Stomach smooth muscle (tissue), 2 donors: Measurements from ENCODE around the gene PROM2.

Source experiments
- H3K27ac ChIP-seq: one replicate; pipeline ENCODE4 v1.7.0; 2013; ENCODE audit warnings: mild to moderate bottlenecking, low read length, inconsistent platforms
- H3K27me3 ChIP-seq, 2 donors: one replicate each; pipeline ENCODE4 v1.7.0; 2013; ENCODE audit warnings: low read length in 2 of 2; ENCODE audit not compliant: insufficient read depth in 2 of 2, control insufficient read depth in 1 of 2
- H3K36me3 ChIP-seq, 2 donors: one replicate each; pipeline ENCODE4 v1.7.0; 2013; ENCODE audit warnings: low read length in 2 of 2; ENCODE audit not compliant: control insufficient read depth in 2 of 2, insufficient read depth in 2 of 2
- H3K4me1 ChIP-seq: one replicate; pipeline ENCODE4 v1.7.0; 2013; ENCODE audit warnings: low read length; ENCODE audit not compliant: control insufficient read depth, insufficient read depth
- H3K4me3 ChIP-seq, 2 donors: one replicate each; pipeline ENCODE4 v1.7.0; 2013; ENCODE audit warnings: low read length in 2 of 2
- H3K9ac ChIP-seq, 2 donors: one replicate each; pipeline ENCODE4 v1.7.0; 2013; ENCODE audit warnings: low read length in 2 of 2, mild to moderate bottlenecking in 1 of 2
- H3K9me3 ChIP-seq, 2 donors: one replicate each; pipeline ENCODE4 v1.7.0; 2013; ENCODE audit warnings: low read length in 2 of 2; ENCODE audit not compliant: control insufficient read depth in 2 of 2
- donor health status: healthy.
- donor health status: Pancreatic carcinoma.

Gene PROM2

DNA sequence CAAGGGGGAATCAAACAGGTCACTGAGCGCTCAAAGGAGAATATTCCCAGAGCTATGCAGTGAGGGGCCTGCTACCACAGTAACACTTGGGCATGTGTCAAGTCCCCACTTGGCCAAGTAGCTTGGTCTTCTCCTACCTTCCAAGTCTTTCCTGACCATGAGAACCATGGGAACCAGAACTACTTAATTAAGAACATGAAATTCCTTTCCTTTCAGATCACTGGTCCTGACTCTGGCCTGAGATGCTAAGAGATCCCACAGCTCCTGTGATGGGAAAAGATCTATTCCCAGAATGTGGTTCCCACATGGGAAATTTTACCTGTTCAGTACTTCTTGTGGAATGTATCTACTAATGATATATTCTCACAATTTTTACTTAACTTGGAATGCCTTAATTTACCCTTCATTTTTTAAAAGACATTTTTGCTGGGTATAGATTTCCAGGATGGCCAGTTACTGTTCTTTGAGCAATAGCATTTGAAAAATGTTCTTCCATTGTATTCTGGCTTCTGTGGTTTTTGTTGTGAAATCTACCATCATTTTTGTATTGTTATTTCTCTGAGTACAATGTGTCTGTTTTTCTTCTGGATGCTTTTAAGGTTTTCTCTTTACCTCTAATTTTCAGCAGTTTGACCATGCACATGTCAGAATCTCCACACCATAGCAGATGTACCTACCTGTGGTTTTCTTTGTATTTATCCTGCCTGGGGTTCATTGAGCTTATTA lies 60.8 kb downstream of the PROM2 start:
- Histone ChIP-seq H3K36me3 (no peaks in the 10 kb centered on the region), H3K27ac (no peak overlapping the region), H3K27me3 (peaks cover 0 to 4% of the 10 kb centered on the region in 2 donors), H3K9me3 (no peaks in the 10 kb centered on the region), H3K4me3 (no peak overlapping the region), H3K4me1 (peaks cover 7% of the 10 kb centered on the region), H3K9ac (no peak overlapping the region)

DNA sequence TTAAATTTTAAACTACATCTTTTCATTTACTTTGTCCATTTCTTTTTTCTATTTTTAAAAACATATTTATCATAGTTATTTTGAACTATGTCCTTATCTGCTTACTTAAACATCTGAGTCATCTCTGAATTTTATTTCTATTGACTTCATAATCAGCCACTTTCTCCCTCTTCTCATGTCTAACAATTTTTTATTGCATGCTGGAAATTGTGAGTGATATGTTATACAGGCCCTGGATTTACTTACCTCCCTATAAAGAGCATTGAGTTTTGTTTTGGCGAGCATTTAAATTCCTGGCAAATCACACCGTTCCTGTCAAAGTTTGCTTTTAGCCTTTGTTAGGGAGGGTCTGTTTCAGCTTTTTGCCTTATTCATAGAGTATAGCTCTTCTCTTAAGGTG lies 62.2 kb downstream of the PROM2 start:
- no peak overlapping the region for H3K4me3 ChIP-seq
- H3K9me3 ChIP-seq = no peaks in the 10 kb centered on the region
- no peak overlapping the region for H3K9ac ChIP-seq
- peaks cover 7% of the 10 kb centered on the region for H3K4me1 ChIP-seq
- no peak overlapping the region for H3K27ac ChIP-seq
- peaks cover 0 to 4% of the 10 kb centered on the region in 2 donors for H3K27me3 ChIP-seq
- H3K36me3 ChIP-seq = no peaks in the 10 kb centered on the region

DNA sequence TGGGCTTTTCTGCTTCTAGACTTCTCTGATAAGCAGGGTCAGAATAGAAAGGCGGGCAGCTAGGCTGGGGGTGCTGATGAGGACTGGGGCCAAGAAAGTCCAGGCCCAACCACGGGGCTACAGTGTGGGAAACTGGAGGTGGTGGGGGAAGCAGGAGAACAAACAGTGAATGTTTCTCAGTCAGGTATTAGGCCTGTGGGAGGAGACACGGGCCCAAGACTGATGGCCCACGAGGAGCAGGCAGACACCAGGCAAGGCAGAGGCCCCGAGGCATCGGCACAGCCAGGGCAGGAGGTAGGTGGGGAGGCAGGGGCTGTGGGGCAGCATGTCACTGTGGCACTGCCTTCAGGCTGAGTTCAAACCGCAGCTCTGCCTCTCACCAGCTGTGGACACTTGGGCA lies 63.6 kb downstream of the PROM2 start:
- Histone ChIP-seq H3K9ac (no peak overlapping the region), H3K4me1 (peaks cover 7% of the 10 kb centered on the region), H3K4me3 (no peak overlapping the region), H3K27me3 (peaks cover 0 to 8% of the 10 kb centered on the region in 2 donors), H3K36me3 (no peaks in the 10 kb centered on the region), H3K27ac (no peak overlapping the region), H3K9me3 (no peaks in the 10 kb centered on the region)
